GF-D8 (cell line): ENCODE measurements around the gene NCKAP5.

Experiments
- DNase-seq: peaks from one replicate; lab custom pipeline; 2025; lab: John Stamatoyannopoulos, UW

The NCKAP5 gene

GRCh38 chr2:133378928-133379549 lies 189.2 kb downstream of the NCKAP5 start:
- DNase-seq = no peak

GRCh38 chr2:133378386-133378785 lies 189.9 kb downstream of the NCKAP5 start:
- DNase-seq = no peak

DNA sequence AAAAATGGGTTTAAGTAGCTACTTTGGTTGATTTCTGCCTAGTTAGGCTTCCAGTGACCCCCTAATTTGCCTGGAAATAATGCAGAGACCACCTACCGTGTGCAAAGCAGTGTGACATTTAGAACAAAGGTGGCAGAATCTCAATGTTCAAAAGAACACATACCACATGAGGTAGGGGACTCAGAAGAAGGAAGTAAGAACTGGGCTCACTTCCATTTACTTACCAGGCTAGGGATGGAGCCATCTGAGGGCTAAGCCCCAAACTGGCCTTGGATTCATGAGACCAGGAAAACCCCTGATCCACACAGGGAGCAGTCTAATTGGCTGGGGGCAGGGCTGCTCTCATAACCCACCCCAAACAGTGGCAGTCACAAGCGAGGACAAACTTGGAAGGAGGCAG lies 190.7 kb downstream of the NCKAP5 start:
- DNase-seq = no peak

DNA sequence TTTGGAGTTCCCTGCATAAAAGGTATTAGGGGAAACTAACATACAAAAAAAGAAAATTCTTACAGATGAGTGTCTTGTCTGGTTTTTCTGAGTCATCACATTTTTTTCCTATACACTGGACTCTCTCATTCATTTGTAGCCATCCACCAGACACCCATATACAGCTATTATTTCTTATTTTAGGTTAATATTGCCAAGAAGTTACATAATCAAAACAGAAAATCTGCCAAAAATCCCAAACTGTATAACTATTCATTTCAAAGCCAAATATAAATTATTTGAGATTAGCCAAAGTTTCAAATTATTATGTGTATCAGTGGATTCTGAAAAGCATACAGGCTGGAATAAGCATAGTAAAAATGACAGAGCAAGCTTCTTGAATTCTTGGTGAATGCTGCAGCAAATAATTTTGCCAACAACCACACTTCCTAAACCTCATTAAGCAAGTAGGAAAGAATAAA lies 191.2 kb downstream of the NCKAP5 start:
- no peak for DNase-seq

- no peak for DNase-seq
These were observed 193.5 kb downstream of the NCKAP5 start for GRCh38 chr2:133374781-133375180.

- DNase-seq = no peak
These were observed 197.0 kb downstream of the NCKAP5 start for GRCh38 chr2:133371286-133371685.

DNA sequence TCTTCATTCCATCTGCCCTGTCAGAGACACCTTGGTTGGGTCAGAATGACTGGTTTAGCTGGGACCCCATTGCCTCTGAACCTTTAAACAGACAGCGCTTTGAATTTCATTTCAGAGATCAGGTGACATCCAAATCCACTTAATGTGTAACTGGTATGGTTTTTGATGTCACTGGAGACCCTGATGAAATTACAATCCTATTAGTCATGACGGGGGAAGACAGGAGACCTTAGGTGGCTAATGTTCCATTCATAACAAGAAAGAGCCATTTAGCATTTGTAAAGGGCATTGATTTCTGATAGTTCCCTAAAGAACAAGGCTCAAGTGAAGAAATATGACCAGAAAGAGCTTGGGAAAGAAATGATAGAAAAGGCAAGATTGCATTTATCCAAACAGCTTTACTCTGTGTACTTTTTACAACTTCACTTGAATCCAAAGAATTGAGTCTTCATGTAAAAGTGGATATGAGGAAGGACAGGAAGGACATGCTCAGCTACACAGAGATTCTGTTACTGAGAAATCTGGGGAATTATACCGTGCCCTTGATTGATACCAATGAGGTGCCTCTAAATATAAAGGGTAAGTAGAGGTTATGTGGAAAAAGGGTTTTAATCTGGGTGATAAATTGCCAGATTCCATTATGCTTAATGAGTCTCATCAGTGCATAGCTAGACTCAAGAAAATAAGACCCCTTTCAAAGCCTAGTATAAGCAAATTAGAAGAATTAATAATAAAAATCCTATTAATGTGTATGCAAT lies 198.2 kb downstream of the NCKAP5 start:
- no peak for DNase-seq

DNA sequence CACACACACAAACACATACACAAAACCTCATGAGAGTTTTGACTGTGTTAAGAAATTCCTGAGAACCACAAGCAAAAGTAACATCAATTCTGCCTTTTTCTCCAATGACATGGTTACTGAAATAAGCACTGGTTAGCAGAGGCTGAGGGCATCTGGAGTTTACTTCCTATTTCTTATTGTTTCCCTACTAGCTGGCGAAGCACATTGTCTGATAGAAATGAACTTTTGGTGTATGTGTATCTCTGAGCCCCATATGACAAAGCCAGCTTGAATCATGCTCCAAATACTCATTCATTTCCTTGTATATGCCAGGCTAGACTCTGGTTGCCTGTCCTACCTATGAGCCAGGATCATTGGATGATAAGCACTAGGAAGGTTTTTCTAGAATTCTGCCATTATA lies 203.1 kb downstream of the NCKAP5 start:
- no peak for DNase-seq

DNA sequence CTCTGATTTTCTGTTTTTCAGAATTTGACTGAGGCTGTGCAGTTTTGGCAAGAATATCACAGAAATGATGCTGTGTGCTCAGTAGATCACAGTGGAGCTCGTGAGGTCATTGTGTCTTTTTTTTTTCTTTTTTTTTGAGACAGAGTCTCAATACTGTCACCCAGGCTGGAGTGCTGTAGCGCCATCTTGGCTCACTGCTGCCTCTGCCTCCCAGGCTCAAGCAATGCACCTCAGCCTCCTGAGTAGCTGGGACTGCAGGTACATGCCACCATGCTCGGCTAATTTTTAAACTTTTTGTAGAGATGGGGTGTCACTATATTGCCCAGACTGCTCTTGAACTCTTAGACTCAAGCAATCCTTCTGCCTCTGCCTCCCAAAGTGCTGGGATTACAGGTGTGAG lies 203.6 kb downstream of the NCKAP5 start:
- no peak for DNase-seq

- no peak for DNase-seq
These were observed 204.4 kb downstream of the NCKAP5 start for GRCh38 chr2:133363884-133364283.

- no peak for DNase-seq
These were observed 206.2 kb downstream of the NCKAP5 start for GRCh38 chr2:133362061-133362476.

GRCh38 chr2:133360882-133361281 lies 207.4 kb downstream of the NCKAP5 start:
- DNase-seq = no peak

DNA sequence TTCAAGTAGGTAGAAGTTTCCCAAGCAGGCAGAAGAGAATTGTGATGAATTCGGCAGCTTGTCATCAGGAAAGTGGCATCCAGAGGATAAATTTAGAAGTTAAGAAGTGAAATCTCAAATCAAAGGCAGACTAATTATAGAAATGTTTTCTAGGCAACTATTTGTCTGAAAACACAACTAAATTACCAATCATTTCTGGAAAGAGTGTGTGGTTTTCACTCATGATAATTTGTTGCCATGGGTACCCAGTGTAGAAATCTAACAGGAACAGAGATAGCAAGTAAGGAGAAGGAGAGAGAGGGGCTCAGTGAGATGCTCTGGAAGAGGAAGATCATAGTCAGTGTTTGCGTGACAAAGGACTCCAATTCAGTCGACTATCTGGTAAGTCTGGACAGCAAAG lies 208.1 kb downstream of the NCKAP5 start:
- DNase-seq = no peak

DNA sequence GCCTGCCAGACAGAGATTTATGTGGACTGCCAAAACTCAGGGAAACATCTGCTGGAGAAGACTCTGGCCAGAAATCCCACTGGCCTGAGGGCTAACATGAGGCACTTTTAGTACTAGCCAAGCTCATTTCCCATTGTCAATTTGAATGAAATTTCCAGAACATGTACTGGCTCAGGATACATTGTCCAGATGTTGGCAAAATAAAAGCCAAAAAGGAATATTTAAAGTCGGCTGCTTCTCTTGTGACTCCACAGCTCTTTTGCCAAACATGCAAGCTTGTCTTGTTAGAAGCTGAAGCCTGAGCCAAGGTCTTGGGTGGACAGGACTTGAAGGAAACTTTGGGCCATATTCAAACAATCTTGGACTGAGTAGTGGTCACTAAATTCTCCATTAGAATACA lies 215.5 kb downstream of the NCKAP5 start:
- DNase-seq = no peak

GRCh38 chr2:133346654-133347053 lies 221.6 kb downstream of the NCKAP5 start:
- no peak for DNase-seq

- no peak for DNase-seq
These were observed 222.6 kb downstream of the NCKAP5 start for GRCh38 chr2:133345638-133346037.

DNA sequence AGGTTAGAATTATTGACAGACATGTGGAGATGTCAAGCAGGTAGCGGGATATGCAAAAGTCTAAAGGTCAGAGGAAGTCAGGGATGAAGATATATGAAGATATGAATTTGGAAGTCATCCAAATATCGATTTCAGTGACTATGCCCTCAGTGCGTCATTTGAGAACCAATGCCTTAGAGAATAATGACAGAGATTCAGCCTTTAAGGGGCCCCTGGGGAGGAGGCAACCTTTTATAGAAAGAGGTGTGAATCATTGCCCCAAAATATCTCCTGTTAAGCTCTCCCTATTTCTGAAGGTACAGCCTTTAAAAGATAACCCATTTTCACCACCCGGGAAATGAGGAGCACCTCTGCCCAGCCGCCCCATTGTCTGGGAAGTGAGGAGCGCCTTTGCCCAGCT lies 223.4 kb downstream of the NCKAP5 start:
- DNase-seq = no peak

GRCh38 chr2:133343018-133343352 lies 225.3 kb downstream of the NCKAP5 start:
- DNase-seq = no peak

GRCh38 chr2:133342286-133343017 lies 225.8 kb downstream of the NCKAP5 start:
- no peak for DNase-seq

DNA sequence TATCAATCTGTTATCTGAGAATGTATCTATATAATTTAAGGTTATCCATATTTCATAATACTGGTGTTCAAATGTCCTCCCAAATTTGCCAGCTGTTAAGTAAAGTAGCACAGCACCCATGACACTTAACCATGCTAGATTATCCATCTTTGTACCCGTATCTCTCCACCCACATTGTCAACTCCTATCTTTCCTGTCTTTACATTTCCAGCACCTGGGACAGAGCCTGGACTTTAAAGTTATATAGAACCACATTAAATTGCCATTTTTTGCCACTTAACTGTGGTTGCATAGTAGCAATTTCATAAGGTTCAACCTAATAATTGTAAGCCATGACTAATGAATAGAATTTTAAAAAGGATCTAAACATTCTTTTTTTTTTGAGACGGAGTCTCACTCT lies 226.7 kb downstream of the NCKAP5 start:
- DNase-seq = no peak

DNA sequence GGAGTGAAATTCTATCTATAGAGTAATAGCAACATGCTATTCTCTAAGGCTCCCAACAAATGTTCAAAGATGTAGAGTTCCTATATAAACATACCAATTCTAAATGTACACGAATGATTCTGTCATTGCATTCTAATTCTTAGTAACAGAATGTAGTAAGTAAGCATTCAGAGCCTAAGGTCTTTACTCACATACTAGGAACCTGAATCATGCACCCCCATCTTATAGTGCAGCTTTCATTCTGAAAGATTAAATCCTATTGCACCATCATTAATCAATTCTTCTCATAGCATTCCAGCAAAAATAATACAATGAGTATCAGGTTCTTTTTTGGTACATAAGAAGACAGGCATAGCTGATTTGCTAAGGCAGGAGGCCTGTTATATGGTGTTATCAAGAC lies 230.0 kb downstream of the NCKAP5 start:
- DNase-seq = no peak

- DNase-seq = no peak
These were observed 233.3 kb downstream of the NCKAP5 start for GRCh38 chr2:133334923-133335322.

GRCh38 chr2:133333181-133333580 lies 235.1 kb downstream of the NCKAP5 start:
- DNase-seq = no peak
